Measurements from ENCODE around the gene LYAR. TPM values are rescaled to one million over a fixed set of nuclear protein-coding genes. Genes with fewer than 3 reads are reported as not detected.

The LYAR gene
- total and polyA plus RNA-seq, 2 donors (not counting 3 experiments of a cell fraction or from before 2014, with no cell fraction given): 4.2 to 24.6 TPM

DNA sequence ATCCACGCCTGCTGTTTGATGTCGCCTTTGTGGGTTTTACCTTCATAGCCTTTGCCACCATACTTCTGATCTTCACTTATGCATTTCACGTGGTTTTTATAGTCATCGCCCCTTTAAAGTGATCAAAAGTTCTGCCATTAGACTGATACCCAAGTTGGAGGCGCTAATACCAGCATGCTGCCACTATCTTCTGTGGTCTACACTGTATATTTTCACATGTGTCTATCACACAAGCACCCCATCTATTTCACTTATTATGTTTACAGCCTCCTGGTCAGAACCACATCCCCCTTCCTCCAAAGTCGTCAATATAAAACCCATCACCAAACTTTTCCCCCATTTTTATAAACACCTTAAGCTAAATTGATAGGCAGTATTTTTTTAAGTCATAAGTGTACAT, 8.2 kb downstream of the LYAR start:
- CTCF ChIA-PET: interaction anchor here (1.0 to 1.1 kb wide), 2 partner anchors 12 to 22 kb away, joined by 3 read pairs; no protein-coding TSS in a partner anchor
- H2AFZ ChIP-seq (ENCODE audit: low read depth, low read length): no peak overlapping the region
- intact Hi-C loops (cut with micrococcal nuclease) (no loop called here), dilution Hi-C loops (cut with MboI; ENCODE audit: extremely low pct_ligation_motif_present, low sequenced_read_pairs) (no loop called here)
- H3K36me3 ChIP-seq (ENCODE audit: control insufficient read depth in 2 of 2, extremely low read depth in 1 of 2, insufficient read depth in 2 of 2, low read length in 2 of 2): peaks cover 16 to 18% of the 10 kb centered on the region in 2 experiments
- H3K4me3 ChIP-seq (replicated peaks in 1 of 3; ENCODE audit: insufficient read depth in 1 of 3, low read depth in 1 of 3, low read length in 3 of 3): no peak overlapping the region
- no peaks in the 10 kb centered on the region for H3K4me1 ChIP-seq (ENCODE audit: control insufficient read depth, extremely low read depth, insufficient read depth, low read length)
- no peaks in the 10 kb centered on the region for H3K27me3 ChIP-seq (ENCODE audit: control insufficient read depth in 2 of 2, insufficient read depth in 2 of 2, low read length in 2 of 2)
- DNase-seq (ENCODE audit: low read depth, low spot score) (no peak), FAIRE-seq (no peak)
- H3K9me3 ChIP-seq (replicated peaks; ENCODE audit: control insufficient read depth, insufficient read depth, low read length): no peaks in the 10 kb centered on the region
- H3K27ac ChIP-seq (ENCODE audit: insufficient read depth, low read depth, low read length): no peak overlapping the region
- POLR2A ChIA-PET: no interaction called here
- H3K9ac ChIP-seq (replicated peaks; ENCODE audit: extremely low read depth, insufficient read depth, low read length): no peak overlapping the region
- no peak overlapping the region for H3K4me2 ChIP-seq (ENCODE audit: insufficient read depth, low read length)
- no peak for TF ChIP-seq GATA2 (IDR thresholded peaks at IDR 0.05; ENCODE audit: insufficient read depth, insufficient read length, low read depth, low read length)
- TF ChIP-seq POLR2AphosphoS5 (IDR thresholded peaks at IDR 0.05; ENCODE audit: insufficient read depth, low read depth, low read length): no peak
- TF ChIP-seq EZH2 (IDR thresholded peaks at IDR 0.05; ENCODE audit: borderline replicate concordance, low read depth, low read length, severe bottlenecking): no peak
- TF ChIP-seq CTCF (IDR thresholded peaks at IDR 0.05; ENCODE audit: extremely low read depth in 1 of 2, insufficient read depth in 1 of 2, low read depth in 1 of 2, low read length in 2 of 2): no peak
- TF ChIP-seq MAX (IDR thresholded peaks at IDR 0.05; ENCODE audit: insufficient read depth, insufficient read length): no peak
- no peak for TF ChIP-seq POLR2A (IDR thresholded peaks at IDR 0.05; ENCODE audit: low read depth, low read length)
- TF ChIP-seq FOS (IDR thresholded peaks at IDR 0.05; ENCODE audit: borderline replicate concordance, insufficient read depth, low read length): no peak
- no peak for TF ChIP-seq MYC (IDR thresholded peaks at IDR 0.05; ENCODE audit: low read depth, low read length)
- no peak for TF ChIP-seq JUN (IDR thresholded peaks at IDR 0.05; ENCODE audit: borderline replicate concordance, insufficient read depth, insufficient read length, low read depth)
- peaks cover 9% of the 10 kb centered on the region for H3K79me2 ChIP-seq (ENCODE audit: control insufficient read depth, insufficient read depth, low read length)
- no TSS peak for BruUV-seq (replicated peaks)
- H3K9me1 ChIP-seq (replicated peaks; ENCODE audit: control insufficient read depth, extremely low read depth, insufficient read depth, low read length): no peaks in the 10 kb centered on the region
- no peaks in the 10 kb centered on the region for H4K20me1 ChIP-seq (replicated peaks; ENCODE audit: control insufficient read depth, extremely low read depth, insufficient read depth, low read length)
